Lung (tissue), 12 donors: ENCODE measurements around the gene NR5A1. TPM values are rescaled to one million over a fixed set of nuclear protein-coding genes. Genes with fewer than 3 reads are reported as not detected.

Source experiments
- ATAC-seq: fragments of 200-7000 bp; cut with Tn5 transposase; one replicate; pipeline ENCODE4 v1.9.1; 2020; ENCODE audit warnings: moderate number of reproducible peaks; ENCODE audit not compliant: insufficient read depth, low FRiP score
- DNase-seq, 3 donors: peaks; one replicate each; pipeline ENCODE4 v3.0.0-alpha.2; 2013 to 2017
- H3K27ac ChIP-seq, 2 donors: one replicate each; pipeline ENCODE4 v1.5.1; 2013; ENCODE audit warnings: mild to moderate bottlenecking in 2 of 2, moderate library complexity in 2 of 2, control low read depth in 1 of 2, inconsistent platforms in 1 of 2, low read depth in 1 of 2, low read length in 1 of 2
- H3K27me3 ChIP-seq, 3 donors: one replicate each; pipeline ENCODE4 v1.5.1; 2013; ENCODE audit warnings: low read length in 2 of 3; ENCODE audit not compliant: control insufficient read depth in 3 of 3, insufficient read depth in 3 of 3
- H3K36me3 ChIP-seq, 4 donors: one replicate each; pipeline ENCODE4 v1.5.1; 2013; ENCODE audit warnings: low read length in 4 of 4, mild to moderate bottlenecking in 1 of 4, moderate library complexity in 1 of 4; ENCODE audit not compliant: control insufficient read depth in 4 of 4, insufficient read depth in 4 of 4
- H3K4me1 ChIP-seq, 5 donors: one replicate each; pipeline ENCODE4 v1.5.1; 2013; ENCODE audit warnings: low read length in 5 of 5, mild to moderate bottlenecking in 2 of 5, moderate library complexity in 1 of 5; ENCODE audit not compliant: control insufficient read depth in 5 of 5, insufficient read depth in 5 of 5
- H3K4me3 ChIP-seq: one replicate; pipeline ENCODE4 v1.5.1; 2013; ENCODE audit warnings: mild to moderate bottlenecking, control low read depth, moderate library complexity
- H3K9ac ChIP-seq, 2 donors: one replicate each; pipeline ENCODE4 v1.5.1; 2013; ENCODE audit warnings: low read length in 2 of 2, control low read depth in 1 of 2; ENCODE audit not compliant: insufficient read depth in 1 of 2
- H3K9me3 ChIP-seq, 4 donors: one replicate each; pipeline ENCODE4 v1.5.1; 2013; ENCODE audit warnings: low read length in 3 of 4, mild to moderate bottlenecking in 1 of 4, moderate library complexity in 1 of 4; ENCODE audit not compliant: control insufficient read depth in 4 of 4, insufficient read depth in 3 of 4
- WGBS, 2 donors: extraction: QIAGEN DNeasy Blood & Tissue Kit; methylation state at CpG; one replicate each; pipeline ENCODE4 v1.1.7; 2013; 5-methylcytosine and 5-hydroxymethylcytosine counted together
- polyA plus RNA-seq, 2 donors: library from polyadenylated mRNA; stranded (reverse); fragments of 200-250 nt; gene quantifications; one replicate each; pipeline ENCODE4 v1.2.1, GENCODE V29; 2013
- total RNA-seq, 2 donors: library from RNA; depleted of rRNA in 1 of 2; stranded (reverse); fragments of >200 nt in 1 of 2; gene quantifications; one replicate each; pipeline ENCODE4 v1.2.1, GENCODE V29; 2014 to 2021
- TF ChIP-seq, protein P1 (sequence below): IDR thresholded peaks from 2 replicates; pipeline ENCODE4 v1.5.1; 2012; ENCODE audit warnings: mild to moderate bottlenecking; ENCODE audit errors: control extremely low read depth, extremely low read depth
- donor health status: control.
- donor health status: control.
- donor health status: Bipolar disorder and iron deficiency.
- donor health status: healthy.
- donor health status: DM: yes; HTN: yes; CAD: no.

The NR5A1 gene
- total and polyA plus RNA-seq, 4 donors, result 0.02 to 0.37 (median 0.09) TPM; not detected in 1

DNA sequence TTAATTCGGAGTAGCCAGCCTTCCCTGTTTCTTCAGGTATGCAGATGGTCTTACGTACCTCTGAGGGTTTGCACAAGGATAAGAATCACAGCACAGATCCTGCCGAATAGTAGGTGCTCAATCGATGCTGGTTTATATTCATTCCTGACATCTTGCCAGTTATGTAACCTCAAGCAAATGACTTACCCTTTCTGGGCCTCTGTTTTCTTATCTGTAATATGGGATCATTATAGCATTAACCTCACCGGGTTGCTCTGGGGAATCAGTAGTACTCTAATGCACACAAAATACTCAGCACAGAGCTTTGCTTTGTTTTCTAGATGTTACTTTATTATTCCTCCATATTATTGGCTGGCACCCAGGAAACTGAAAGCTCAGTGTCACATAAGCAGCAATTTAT, 7.7 kb upstream of the NR5A1 start:
- Histone ChIP-seq H3K4me3 (no peak overlapping the region), H3K27me3 (no peaks in the 10 kb centered on the region), H3K9ac (no peak overlapping the region), H3K27ac (no peak overlapping the region), H3K9me3 (no peaks in the 10 kb centered on the region), H3K4me1 (peaks cover 0 to 22% (median 11%) of the 10 kb centered on the region in 5 donors), H3K36me3 (no peaks in the 10 kb centered on the region)
- ATAC-seq (no peak), DNase-seq (no peak)
- WGBS, 2 donors, result 83 to 87% methylated on average over 5 of the region's 5 CpGs
- TF ChIP-seq, protein P1, sequence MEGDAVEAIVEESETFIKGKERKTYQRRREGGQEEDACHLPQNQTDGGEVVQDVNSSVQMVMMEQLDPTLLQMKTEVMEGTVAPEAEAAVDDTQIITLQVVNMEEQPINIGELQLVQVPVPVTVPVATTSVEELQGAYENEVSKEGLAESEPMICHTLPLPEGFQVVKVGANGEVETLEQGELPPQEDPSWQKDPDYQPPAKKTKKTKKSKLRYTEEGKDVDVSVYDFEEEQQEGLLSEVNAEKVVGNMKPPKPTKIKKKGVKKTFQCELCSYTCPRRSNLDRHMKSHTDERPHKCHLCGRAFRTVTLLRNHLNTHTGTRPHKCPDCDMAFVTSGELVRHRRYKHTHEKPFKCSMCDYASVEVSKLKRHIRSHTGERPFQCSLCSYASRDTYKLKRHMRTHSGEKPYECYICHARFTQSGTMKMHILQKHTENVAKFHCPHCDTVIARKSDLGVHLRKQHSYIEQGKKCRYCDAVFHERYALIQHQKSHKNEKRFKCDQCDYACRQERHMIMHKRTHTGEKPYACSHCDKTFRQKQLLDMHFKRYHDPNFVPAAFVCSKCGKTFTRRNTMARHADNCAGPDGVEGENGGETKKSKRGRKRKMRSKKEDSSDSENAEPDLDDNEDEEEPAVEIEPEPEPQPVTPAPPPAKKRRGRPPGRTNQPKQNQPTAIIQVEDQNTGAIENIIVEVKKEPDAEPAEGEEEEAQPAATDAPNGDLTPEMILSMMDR, result no peak

DNA sequence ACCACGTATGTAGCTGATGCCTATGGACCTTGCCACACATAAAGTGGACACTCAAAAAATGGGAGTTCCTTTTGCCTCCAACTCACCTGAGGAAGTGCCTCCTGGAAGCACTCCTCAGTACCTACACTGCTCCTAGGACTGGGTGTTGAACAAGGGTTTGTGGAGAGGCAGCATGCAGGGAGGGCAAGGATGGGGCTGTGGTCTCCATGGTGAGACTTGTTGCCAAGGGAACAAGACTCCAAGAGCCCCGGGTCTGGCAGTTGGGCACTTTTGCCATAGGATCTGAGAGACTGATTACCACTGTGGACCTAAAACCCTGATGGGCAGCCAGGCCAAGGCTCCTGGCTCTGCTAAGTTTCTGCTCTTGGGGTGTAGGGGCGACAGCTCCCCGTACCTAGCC, 6.9 kb upstream of the NR5A1 start:
- Histone ChIP-seq H3K27ac (no peak overlapping the region), H3K4me1 (peaks cover 0 to 22% (median 11%) of the 10 kb centered on the region in 5 donors), H3K36me3 (no peaks in the 10 kb centered on the region), H3K4me3 (no peak overlapping the region), H3K9ac (no peak overlapping the region), H3K27me3 (no peaks in the 10 kb centered on the region), H3K9me3 (no peaks in the 10 kb centered on the region)
- 83 to 91% methylated on average over 4 of the region's 4 CpGs for WGBS, 2 donors
- DNase-seq, result no peak
- TF ChIP-seq, protein P1, result no peak
- no peak for ATAC-seq

DNA sequence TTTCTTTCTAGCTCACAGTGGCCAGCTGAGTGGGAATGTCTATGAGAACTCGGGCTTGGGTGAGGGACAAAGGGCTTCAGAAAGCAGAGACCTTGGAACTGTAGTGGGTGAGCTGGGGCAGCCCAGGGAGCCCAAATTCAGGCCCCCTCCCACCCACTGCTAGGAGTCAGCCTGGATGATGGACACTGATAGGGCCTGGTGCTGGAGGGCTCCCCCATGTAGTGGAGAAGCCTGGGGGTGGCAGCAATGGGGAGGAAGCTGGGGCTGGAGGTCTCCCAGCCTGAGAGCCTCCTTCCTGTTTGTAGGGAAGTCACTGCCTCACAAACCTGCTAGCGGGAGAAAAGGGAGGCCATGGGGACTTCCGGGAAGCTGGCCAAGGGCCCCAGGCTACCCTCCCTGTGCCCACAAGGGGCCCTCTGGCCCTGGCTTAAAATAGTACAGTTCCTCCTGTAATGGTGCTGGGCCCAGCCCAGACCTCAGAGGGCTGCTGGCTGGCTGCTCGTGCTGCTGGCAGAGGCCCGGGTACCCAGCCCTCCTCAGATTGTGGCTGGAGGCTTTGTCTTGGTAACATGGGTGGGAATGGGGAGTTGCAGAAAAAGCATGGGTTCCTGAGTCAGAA, 6.3 kb upstream of the NR5A1 start:
- H3K9me3 ChIP-seq, result no peaks in the 10 kb centered on the region
- H3K4me3 ChIP-seq, result no peak overlapping the region
- TF ChIP-seq, protein P1, result no peak
- no peaks in the 10 kb centered on the region for H3K27me3 ChIP-seq
- 27 to 41% methylated on average over 5 of the region's 5 CpGs for WGBS, 2 donors
- DNase-seq (no peak), ATAC-seq (no peak)
- no peak overlapping the region for H3K27ac ChIP-seq
- no peaks in the 10 kb centered on the region for H3K36me3 ChIP-seq
- peaks cover 0 to 22% (median 11%) of the 10 kb centered on the region in 5 donors for H3K4me1 ChIP-seq
- no peak overlapping the region for H3K9ac ChIP-seq

DNA sequence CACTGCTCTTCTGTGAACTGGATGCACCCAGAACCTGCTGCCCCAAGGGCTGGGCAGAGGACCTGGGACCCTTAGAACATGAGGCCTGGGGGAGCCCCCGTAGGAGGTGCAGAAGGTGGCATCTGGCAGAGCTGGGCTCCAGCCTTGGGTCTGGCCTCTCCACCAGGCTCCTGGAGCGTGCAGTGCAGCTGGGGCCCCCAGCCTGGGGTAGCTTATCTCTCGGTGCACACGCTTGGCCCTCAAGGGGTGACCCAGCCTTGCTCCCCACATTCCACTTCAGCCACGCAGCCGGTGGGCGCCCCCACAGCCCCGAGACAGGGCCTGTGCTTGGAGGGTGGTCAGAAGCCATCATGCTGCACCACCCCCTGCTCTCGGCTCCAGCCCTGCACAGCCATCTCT, 5.6 kb upstream of the NR5A1 start:
- ATAC-seq (no peak), DNase-seq (no peak)
- H3K9me3 ChIP-seq, result no peaks in the 10 kb centered on the region
- H3K27me3 ChIP-seq, result no peaks in the 10 kb centered on the region
- TF ChIP-seq, protein P1, result no peak
- H3K36me3 ChIP-seq, result no peaks in the 10 kb centered on the region
- WGBS, 2 donors, result 66 to 71% methylated on average over 9 of the region's 9 CpGs
- no peak overlapping the region for H3K9ac ChIP-seq
- H3K4me1 ChIP-seq, result peaks cover 0 to 22% (median 11%) of the 10 kb centered on the region in 5 donors
- no peak overlapping the region for H3K4me3 ChIP-seq
- H3K27ac ChIP-seq, result no peak overlapping the region
